Smooth muscle cell of the coronary artery (primary cell): ENCODE results near the gene OXNAD1. TPM values are rescaled to one million over a fixed set of nuclear protein-coding genes. Genes with fewer than 3 reads are reported as not detected.

Experiments used
- total RNA-seq: library from RNA; depleted of rRNA; stranded (reverse); fragments of >200 nt; gene quantifications from 2 replicates; pipeline ENCODE4 v1.2.3, GENCODE V29; 2014; ENCODE audit warnings: low replicate concordance

Gene OXNAD1
- total RNA-seq: 8.4 and 10.2 TPM in 2 replicates

GRCh38 chr3:16264708-16265454, at the start of gene OXNAD1, which contains the start of gene DPH3:
Gene OXNAD1 (plus strand): TSS chr3:16265212. CDS start chr3:16270953, 5,741 bp downstream.
Gene DPH3 (minus strand): TSS chr3:16264943. CDS start chr3:16264876, 67 bp downstream.

Other genes starting within 250 kb of the OXNAD1 start
- 0.23 and 17.0 TPM in 2 replicates for gene GALNT15, start 90.5 kb upstream of the OXNAD1 start, total RNA-seq
- gene DPH3, start 269 bp upstream of the OXNAD1 start, total RNA-seq: 12.5 and 15.0 TPM in 2 replicates
- gene RFTN1, start 248.5 kb downstream of the OXNAD1 start, total RNA-seq: 29.5 and 39.8 TPM in 2 replicates